Stimulated activated CD4-positive, alpha-beta T cell treated with anti-CD3 and anti-CD28 coated beads, Interleukin-4, amount 100 ng/mL, for 48 hours (primary cell): ENCODE measurements around the gene CCSAP.

Source experiments
- DNase-seq, 2 donors: peaks; one replicate each; pipeline ENCODE4 v3.0.0-alpha.2; 2020; ENCODE audit warnings: low read depth in 2 of 2

CCSAP gene

DNA sequence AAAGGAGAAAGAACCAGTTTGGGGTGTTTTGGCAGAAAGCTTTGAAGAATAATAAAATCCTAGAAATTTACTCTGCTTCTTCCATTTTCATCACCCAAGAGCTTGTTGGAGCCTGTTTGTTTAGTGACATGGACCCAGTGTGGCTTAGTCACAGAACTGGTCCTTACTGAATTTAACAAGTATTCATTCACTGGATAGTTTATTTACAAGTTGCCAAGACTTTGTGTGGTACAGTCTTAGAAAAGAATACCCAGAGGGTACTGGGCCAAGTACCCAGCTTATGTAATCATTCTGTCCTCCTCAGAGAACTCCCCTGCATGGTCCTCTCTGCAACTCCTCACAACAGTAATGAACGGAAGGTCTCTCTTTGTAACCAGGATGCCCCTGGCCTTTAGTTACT lies 55.6 kb downstream of the CCSAP start:
- DNase-seq, result no peak

DNA sequence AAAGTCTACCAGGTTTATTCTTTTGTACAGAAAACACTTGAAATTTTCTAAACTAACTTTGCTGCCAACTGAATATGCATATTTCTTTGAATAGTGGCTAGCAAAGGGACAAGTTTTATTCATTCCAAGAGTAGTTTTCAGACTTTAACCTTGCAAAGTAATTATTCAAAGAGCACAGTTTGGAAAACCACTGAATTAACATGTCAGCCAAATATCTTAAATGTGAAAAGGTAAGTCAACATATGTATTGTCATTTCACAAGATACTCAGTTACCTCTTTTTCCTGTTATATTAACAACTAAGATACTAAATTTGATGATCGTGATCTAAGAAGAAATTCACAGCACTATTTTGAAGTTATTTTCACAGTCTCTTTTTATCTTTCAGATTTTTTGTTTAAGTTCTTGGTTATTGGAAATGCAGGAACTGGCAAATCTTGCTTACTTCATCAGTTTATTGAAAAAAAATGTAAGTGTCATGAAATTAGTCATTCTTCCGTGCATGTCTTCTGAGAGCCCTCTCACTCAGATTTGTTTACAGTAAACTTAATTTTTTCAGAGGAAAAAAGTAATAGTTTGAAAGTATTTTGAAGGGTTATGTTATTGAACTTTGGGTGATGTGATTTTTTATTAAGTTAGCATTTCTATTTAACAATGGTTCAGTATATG lies 56.6 kb downstream of the CCSAP start:
- no peak for DNase-seq

DNA sequence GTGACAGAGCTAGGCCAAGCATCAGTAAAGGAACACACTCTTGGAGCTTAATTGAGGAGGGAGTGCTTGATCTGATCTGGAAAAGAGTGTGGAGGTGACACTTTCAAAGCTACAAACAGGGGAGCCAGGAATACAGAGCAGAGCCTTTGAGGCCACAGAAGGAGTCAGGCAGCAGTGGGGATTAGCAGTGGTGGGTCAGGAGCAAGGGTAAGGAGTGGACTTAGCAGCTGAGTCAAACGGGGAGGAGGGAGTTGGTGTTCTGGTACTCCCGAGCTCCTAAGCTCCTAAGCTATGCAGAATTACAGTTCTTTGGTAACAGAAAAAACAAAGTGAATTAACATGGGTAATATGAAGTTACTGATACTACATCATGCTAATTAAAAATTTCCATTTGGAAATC lies 57.4 kb downstream of the CCSAP start:
- DNase-seq, result no peak

DNA sequence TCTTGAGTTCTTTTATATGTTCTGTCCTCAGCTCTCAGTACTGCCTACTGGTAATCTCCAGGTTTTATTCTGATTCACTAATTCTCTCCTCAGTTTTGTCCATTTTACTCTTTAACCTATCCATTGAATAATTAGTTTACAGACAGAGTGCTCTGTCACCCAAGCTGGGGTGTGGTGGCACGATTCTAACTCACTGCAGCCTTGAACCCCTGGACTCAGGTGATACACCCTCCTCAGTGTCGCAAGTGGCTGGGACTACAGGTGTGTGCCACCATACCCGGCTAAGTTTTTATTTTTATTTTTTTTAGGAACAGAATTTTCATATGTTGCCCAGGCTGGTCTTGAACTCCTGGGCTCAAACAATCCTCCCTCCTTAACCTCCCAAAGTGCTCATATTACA lies 58.0 kb downstream of the CCSAP start:
- no peak for DNase-seq

DNA sequence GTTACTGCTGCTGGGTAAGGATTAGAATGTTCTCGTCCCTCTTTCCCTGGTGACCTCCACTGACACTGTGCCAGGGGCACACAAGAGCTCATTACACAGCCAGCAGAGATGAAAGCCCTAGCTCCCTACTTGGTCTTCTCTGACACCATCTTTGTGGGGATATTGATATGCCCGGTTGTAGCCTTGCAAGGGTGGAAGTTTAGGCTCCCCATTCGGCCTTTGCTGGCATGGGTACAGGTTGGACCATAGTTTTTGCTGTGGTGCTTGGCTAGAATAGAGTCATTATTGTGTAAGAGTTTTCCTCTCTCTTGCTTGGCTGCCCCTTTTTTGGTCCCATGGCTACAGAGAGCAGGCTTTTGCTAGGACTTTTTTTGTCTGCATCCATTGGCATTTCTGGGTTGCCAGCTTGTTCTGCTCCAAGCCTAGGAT lies 59.6 kb downstream of the CCSAP start:
- no peak for DNase-seq

DNA sequence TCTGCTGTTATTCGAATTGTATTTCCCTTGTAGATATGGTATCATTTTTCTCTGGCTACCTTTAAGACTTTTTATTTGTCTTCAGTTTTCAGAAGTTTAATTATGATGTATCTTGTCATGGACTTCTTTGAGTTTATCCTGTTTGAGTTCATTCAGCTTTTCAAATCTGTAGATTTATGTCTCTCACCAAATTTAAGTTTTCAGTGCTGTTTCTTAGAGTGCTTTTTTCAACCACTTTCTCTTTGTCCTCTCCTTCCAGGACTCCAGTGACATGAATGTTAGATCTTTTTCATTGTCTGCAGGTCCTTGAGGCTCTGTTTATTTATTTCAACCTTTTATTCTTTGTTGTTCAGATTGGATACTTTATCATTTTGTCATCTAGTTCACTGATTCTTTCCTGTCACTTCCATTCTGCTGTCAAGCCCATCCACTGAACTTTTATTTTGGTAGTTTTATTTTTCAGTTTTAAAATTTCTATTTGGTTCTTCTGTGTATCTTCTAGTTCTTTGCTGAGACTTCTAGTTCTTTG lies 60.5 kb downstream of the CCSAP start:
- no peak for DNase-seq

DNA sequence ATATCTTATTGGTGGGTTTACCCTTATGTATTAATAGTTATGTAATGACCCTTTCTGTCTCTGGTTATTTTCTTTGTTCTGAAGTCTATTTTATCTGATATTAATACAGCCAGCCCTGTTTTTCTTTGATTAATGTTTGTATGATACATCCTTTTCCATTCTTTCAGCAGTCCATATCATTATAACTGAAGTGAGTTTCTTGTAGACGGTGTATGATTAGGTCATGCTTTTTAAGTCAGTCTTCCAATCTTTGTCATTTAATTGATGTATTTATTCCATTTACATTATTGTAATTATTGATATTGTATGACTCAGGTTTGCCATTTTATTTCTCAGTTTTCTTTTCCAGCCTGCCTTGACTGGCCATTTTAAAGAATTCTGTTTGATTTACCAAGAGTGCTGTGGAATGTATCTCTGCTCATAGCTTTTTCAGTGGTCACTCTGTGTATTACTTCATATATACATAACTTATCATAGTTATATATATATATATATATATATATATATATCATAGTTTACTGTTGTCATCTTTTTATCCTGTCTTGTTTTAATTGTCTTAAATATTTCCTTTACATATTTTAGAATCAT lies 61.4 kb downstream of the CCSAP start:
- DNase-seq, result no peak

DNA sequence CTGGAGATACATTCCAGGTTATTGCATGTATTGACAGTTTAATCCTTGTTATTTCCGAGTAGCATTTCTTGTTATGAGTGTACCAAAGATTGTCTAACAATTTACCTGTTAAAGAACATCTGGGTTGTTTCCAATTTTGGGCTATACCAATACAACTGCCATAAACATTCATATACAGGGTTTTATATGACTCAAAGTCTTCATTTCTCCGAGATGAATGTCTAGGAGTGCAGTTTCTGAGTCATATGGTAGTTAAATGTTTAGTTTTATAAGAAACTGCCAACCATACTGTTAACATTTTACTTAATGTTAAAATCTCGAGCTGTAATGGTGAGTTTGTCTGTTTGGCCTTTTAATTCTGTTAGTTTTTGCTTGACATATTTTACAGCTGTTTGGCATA lies 61.9 kb downstream of the CCSAP start:
- no peak for DNase-seq

DNA sequence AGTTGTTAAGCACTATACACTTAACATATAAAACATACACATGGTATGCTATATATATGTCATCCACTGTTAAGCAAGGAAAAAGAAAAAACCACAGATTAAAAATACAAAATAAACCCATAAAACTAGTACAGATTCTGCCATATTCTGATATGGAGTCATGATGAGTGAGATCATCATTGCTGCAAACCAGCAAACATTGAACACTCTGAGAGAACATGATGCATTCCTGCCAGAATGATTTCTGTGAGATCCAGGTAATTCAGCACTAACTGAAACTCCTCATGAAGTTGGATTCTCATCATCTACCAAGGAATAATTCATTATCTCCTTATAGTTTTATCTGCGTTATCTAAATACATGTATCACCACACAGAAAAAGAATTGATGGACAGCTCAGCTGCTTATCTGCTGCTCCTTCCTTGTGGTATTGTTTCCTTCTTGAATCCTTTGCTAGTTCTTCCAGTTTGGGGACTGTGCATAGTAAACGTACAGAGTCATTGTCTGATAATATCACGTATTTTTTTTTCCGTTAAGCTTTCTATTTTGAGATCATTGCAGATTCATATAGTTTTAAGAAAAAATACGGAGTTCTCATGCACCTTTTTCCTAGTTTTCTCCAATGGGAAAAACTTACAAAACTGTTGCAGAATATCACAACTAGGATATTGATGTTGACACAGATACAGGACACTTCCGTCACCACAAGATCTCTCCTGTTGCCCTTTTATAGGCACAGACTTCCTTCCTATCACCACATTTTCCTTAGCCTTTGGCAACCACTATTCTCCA lies 62.6 kb downstream of the CCSAP start:
- no peak for DNase-seq

DNA sequence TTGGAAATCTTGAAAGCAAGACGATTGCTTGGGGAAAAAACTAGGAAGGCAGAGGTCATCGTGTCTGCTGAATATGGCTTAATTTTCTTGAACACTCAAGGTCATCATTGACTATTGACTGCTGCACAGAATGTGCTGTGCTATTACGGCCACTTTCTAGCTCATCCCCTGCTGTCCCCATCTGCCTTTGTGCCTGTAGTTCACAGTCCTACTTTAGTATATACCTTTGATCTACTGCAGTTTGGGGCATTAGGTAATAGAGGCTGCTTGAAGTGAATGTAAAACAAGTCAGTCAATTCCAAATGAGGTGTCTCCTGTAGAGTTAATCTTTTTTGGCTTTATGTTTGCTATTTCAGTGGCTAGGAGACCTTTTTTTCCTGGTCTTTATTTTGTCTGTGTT lies 63.6 kb downstream of the CCSAP start:
- no peak for DNase-seq

DNA sequence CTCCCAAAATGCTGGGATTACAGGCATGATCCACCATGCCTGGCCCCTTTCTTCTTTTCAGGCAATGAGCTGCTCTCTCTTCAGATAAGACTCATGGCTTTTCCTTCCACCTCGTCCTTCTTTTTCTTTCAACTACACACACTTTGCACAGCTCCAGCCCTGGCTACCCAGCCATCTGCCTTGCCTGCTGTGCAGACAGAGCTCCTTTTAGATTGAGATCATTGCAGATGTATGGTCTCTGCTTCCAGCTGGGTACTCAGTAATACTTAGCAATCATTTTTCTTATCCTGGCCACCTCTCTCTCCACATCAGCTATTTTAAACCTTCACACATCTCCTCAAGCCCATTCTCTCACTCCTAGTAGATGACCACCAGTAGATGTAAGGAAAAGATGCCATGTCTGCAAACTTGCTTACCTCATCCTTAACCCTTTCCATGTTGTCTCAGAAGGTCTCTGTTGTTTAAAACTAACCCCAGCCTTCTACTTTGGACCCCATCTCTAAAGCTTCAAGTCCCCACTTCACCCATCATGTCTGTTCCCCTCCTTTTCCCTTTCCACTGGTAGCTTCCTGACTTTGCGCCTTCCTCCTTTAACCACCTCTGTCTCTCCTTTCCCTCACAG lies 64.6 kb downstream of the CCSAP start:
- no peak for DNase-seq

DNA sequence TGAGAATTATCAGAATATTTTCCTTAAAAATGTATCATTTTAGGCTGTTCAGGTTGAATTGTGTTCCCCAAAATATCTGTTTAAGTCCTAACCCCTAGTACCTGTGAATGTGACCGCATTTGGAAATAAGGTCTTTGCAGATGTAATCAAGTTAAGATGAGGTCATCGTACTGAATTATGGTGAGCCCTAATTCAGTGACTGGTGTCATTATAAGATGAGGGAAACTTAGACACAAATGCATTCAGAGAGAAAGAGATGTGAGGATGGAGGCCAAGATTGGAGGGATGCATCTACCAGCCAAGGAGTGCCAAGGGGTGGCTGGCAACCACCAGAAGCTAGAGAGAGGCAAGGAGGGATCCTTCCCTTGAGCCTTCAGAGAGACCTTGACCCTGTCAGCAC lies 67.8 kb downstream of the CCSAP start:
- DNase-seq, result no peak

DNA sequence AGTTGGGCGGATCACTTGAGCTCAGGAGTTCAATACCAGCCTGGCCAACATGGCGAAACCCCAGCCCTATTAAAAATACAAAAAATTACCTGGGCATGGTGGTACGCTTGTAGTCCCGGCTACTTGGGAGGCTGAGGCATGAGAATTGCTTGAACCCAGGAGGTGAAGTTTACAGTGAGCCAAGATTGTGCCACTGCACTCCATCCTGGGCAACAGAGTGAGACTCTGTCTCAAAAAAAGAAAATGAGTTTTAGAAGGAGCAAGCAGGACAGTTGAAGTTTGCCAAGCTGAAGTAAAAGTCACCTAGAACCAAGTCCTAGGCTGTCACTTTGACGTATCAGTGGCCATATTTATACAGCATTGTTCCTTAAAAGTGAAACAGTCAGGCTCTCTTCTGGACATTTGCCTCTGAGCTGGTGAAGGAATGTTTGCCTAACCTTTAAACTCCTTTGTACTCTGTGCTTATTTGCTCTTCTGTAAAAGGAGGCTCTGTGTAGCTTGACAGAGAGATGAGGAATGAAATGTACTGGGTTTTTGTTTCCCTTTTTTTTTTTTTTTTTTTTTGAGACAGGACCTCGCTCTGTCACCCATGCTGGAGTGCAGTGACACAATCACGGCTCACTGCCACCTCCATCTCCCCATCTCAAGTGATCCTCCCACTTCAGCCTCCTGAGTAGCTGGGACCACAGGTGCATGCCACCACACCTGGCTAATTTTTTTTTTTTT lies 69.2 kb downstream of the CCSAP start:
- DNase-seq, result no peak

DNA sequence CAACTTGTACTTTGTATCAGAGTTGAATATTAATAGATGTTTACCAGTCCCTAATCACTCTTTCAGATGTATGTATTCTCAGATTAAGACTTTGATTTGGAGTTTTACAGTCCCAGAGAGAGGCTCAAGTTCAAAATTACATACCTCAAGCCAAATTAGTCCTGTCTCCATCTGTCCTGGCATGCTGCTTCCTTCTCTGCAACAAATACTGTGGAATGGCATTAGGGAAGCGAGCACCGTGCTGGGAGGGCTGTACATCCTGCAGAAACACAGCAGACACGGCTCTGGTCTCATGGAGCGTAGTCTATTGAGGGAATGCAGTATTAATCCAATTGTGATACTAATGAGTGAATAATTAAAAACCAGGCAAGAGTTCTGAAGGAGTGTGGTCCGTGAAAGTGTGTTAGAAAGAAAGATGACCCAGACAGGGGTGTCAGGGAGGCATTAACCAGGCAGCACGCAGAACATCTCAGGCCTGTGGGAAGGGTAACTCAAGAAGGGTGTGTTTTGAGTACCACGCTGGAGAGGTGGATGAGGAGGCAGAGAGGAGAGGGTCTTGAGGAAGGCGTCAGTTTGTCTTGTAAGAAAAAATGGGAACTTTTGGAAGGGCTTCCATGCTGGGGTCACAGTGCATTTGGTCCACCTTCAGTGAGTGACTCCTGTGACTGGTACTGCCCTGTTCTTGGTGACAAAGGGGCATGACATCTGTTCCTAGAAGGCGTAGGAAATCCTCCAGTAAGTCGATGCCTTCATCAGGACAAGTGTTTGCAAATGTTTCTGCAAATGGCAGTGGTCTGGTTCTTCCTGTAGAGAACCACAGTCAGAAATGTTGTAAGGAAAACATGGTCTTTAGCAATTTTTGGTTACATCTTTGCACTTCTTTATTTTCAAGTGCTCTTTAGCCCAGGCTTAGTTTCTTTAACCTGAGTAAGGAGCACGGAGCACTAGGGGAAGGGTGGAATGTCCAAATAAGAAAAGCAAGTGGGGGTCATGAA lies 70.4 kb downstream of the CCSAP start:
- DNase-seq, result no peak

DNA sequence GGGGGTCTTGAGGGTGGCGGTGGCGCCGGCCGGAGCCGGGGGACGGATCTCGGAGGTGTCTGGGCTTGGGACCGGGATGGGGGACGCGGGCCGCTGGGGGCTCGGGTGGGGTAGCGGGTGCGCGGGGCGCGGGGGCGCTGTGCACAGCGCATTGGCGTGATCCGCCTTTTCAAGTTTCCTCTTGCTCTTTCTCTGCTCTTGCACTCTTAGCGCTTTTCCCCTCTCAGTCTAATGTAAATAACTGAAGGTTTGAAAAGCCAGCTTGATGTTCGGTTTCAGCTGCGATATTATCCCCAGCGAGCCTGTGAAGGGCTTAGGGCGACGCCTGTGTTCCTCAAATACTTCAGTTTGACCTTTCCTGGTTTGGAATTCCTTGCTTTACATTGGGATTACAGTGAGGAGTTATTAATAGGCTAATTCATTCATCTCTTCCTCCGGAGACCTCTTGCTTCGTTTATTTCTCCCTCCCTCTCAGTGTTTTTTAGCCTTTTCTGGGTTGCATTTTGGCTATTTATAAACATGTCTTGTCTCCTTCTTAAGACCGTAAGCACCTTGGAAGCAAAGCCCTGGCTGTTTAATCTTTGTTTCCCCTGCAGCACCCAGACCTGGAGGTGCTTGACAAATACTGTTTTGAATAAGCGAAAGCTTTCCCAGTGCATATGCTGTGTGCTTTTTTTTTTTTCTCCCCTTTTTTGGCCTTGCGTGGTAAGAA lies 71.2 kb downstream of the CCSAP start:
- DNase-seq, result no peak
